Ishikawa (cell line): ENCODE results near the gene DCAF10.

Experiments
- NFIC ChIP-seq: IDR thresholded peaks from 2 replicates; pipeline ENCODE4 v1.6.1; 2012
- TF ChIP-seq, protein P1 (sequence below): IDR thresholded peaks from 2 replicates; pipeline ENCODE4 v1.6.1; 2012; ENCODE audit warnings: low read depth, mild to moderate bottlenecking
- TF ChIP-seq, protein P2 (sequence below): IDR thresholded peaks from 2 replicates; pipeline ENCODE4 v1.6.1; 2012

DNA sequence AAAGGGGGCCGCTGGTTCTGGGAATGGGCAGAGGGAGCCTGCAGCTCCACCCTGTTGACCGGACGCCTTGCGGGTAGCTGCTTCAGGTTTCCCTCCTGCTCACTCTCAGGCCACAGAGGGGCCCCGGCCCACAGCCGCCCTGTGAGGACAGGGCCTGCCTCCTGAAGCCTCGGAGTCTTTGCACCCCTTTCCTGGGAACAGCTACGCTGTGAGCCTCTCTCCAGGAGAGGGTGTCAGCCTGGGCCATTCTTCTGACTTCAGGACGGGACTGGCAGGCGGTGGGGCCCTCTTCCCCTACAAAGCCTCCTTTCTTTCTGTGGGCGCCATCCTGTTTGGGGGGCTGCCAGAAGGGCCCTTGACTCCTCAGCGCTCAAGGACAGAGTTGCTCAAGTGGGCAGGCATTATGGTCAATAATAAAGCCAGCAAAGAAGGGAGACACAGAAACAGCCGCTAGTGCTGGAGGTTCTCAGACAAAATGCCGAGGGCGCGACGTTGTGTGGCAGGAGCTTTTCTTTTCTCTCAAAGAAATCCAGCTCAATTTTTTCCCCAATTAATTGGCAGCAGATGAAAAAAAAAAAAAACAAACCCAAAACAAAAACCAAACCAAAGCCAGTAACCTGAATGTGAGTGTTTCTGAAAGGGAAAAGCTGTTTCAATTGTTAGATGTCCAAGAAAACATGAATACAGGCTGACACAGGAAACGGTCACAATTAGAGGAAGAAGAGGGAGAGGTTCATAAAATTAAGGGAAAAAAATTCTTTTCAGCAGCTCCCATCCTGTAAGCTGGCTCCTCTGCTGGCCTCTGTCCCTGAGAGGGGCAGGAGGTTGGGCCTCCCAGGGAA, 116.1 kb downstream of the DCAF10 start:
- TF ChIP-seq, protein P1, sequence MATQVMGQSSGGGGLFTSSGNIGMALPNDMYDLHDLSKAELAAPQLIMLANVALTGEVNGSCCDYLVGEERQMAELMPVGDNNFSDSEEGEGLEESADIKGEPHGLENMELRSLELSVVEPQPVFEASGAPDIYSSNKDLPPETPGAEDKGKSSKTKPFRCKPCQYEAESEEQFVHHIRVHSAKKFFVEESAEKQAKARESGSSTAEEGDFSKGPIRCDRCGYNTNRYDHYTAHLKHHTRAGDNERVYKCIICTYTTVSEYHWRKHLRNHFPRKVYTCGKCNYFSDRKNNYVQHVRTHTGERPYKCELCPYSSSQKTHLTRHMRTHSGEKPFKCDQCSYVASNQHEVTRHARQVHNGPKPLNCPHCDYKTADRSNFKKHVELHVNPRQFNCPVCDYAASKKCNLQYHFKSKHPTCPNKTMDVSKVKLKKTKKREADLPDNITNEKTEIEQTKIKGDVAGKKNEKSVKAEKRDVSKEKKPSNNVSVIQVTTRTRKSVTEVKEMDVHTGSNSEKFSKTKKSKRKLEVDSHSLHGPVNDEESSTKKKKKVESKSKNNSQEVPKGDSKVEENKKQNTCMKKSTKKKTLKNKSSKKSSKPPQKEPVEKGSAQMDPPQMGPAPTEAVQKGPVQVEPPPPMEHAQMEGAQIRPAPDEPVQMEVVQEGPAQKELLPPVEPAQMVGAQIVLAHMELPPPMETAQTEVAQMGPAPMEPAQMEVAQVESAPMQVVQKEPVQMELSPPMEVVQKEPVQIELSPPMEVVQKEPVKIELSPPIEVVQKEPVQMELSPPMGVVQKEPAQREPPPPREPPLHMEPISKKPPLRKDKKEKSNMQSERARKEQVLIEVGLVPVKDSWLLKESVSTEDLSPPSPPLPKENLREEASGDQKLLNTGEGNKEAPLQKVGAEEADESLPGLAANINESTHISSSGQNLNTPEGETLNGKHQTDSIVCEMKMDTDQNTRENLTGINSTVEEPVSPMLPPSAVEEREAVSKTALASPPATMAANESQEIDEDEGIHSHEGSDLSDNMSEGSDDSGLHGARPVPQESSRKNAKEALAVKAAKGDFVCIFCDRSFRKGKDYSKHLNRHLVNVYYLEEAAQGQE, result no peak
- TF ChIP-seq, protein P2, sequence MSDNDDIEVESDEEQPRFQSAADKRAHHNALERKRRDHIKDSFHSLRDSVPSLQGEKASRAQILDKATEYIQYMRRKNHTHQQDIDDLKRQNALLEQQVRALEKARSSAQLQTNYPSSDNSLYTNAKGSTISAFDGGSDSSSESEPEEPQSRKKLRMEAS, result no peak
- TF ChIP-seq NFIC, result no peak
